Tibial nerve (tissue), 4 donors: ENCODE results near the gene MAGI2. TPM values are rescaled to one million over a fixed set of nuclear protein-coding genes. Genes with fewer than 3 reads are reported as not detected.

Source experiments
- DNase-seq, 2 donors: peaks; one replicate each; pipeline ENCODE4 v3.0.0-alpha.2; 2019; ENCODE audit warnings: low spot score in 2 of 2
- H3K27ac ChIP-seq, 4 donors: fragments of 200-600 bp; sonication (generic) in 3 of 4; one replicate each; pipeline ENCODE4 v1.5.1; 2017 to 2019; ENCODE audit warnings: mild to moderate bottlenecking in 1 of 4
- H3K27me3 ChIP-seq, 2 donors: fragments of 200-600 bp; sonication (generic) in 1 of 2; one replicate each; pipeline versions ENCODE4 v1.5.1 to v1.6.0; 2017 to 2019
- H3K36me3 ChIP-seq, 3 donors: fragments of 200-600 bp; sonication (generic); one replicate each; pipeline ENCODE4 v1.5.1; 2018 to 2019
- H3K4me1 ChIP-seq, 4 donors: fragments of 200-600 bp; sonication (generic) in 3 of 4; one replicate each; pipeline ENCODE4 v1.5.1; 2017 to 2019
- H3K4me3 ChIP-seq, 4 donors: fragments of 200-600 bp; sonication (generic) in 3 of 4; one replicate each; pipeline ENCODE4 v1.5.1; 2017 to 2019; ENCODE audit warnings: mild to moderate bottlenecking in 1 of 4, moderate library complexity in 1 of 4
- H3K9me3 ChIP-seq, 4 donors: fragments of 200-600 bp; sonication (generic) in 3 of 4; one replicate each; pipeline ENCODE4 v1.5.1; 2017 to 2019
- CTCF ChIP-seq, 5 experiments: fragments of 200-600 bp in 3 of 5; fragments of 450-650 bp in 2 of 5; sonication (generic) in 3 of 5; IDR thresholded peaks; one replicate each; pipeline ENCODE4 v1.5.1; 2016 to 2019; ENCODE audit warnings: antibody characterized with exemption in 5 of 5, mild to moderate bottlenecking in 3 of 5, moderate library complexity in 2 of 5
- EP300 ChIP-seq, 2 donors: sonication (generic); formaldehyde crosslinking; IDR thresholded peaks; one replicate each; pipeline ENCODE4 v1.6.1; 2017; ENCODE audit warnings: antibody characterized with exemption in 2 of 2, mild to moderate bottlenecking in 1 of 2
- POLR2A ChIP-seq, 2 donors: fragments of 450-650 bp; IDR thresholded peaks; one replicate each; pipeline ENCODE4 v1.6.1; 2017; ENCODE audit warnings: antibody characterized with exemption in 2 of 2, mild to moderate bottlenecking in 2 of 2, moderate library complexity in 2 of 2
- WGBS, 2 donors: methylation state at CpG; one replicate each; pipeline ENCODE4 v1.1.5; 2018; 5-methylcytosine and 5-hydroxymethylcytosine counted together
- total RNA-seq, 4 donors: library from RNA; depleted of rRNA; stranded (reverse); fragments of >200 nt; gene quantifications; one replicate each; pipeline ENCODE4 v1.1.0, GENCODE V29; 2016

Gene MAGI2
- total RNA-seq, 4 donors from 2014 or later: 33.6 to 58.2 (median 55.6) TPM

GRCh38 chr7:78212476-78213060 is 1240.9 kb downstream of the MAGI2 start:
- no peak for TF ChIP-seq CTCF (IDR thresholded peaks at IDR 0.05)
- TF ChIP-seq EP300 (IDR thresholded peaks at IDR 0.05): no peak
- TF ChIP-seq POLR2A (IDR thresholded peaks at IDR 0.05): no peak
- no peak for DNase-seq
- Histone ChIP-seq H3K27ac (no peak overlapping the region), H3K4me1 (no peaks in the 10 kb centered on the region), H3K9me3 (peaks cover 0 to 4% (median 0%) of the 10 kb centered on the region in 4 donors), H3K36me3 (no peaks in the 10 kb centered on the region), H3K27me3 (no peaks in the 10 kb centered on the region), H3K4me3 (no peak overlapping the region)
- WGBS, 2 donors: 79 to 83% methylated on average over 3 of the region's 3 CpGs

- no peaks in the 10 kb centered on the region for H3K4me1 ChIP-seq
- TF ChIP-seq EP300 (IDR thresholded peaks at IDR 0.05): no peak
- TF ChIP-seq CTCF (IDR thresholded peaks at IDR 0.05): no peak
- no peak for TF ChIP-seq POLR2A (IDR thresholded peaks at IDR 0.05)
- no peaks in the 10 kb centered on the region for H3K36me3 ChIP-seq
- H3K9me3 ChIP-seq: peaks cover 0 to 4% (median 0%) of the 10 kb centered on the region in 4 donors
- no peak overlapping the region for H3K27ac ChIP-seq
- no peaks in the 10 kb centered on the region for H3K27me3 ChIP-seq
- DNase-seq: no peak
- no peak overlapping the region for H3K4me3 ChIP-seq
These were observed 1246.2 kb downstream of the MAGI2 start for GRCh38 chr7:78207269-78207668.

GRCh38 chr7:78206769-78207168 is 1246.7 kb downstream of the MAGI2 start:
- Histone ChIP-seq H3K4me3 (no peak overlapping the region), H3K27me3 (no peaks in the 10 kb centered on the region), H3K36me3 (no peaks in the 10 kb centered on the region), H3K27ac (no peak overlapping the region), H3K9me3 (peaks cover 0 to 4% (median 0%) of the 10 kb centered on the region in 4 donors), H3K4me1 (no peaks in the 10 kb centered on the region)
- no peak for TF ChIP-seq POLR2A (IDR thresholded peaks at IDR 0.05)
- TF ChIP-seq CTCF (IDR thresholded peaks at IDR 0.05): no peak
- no peak for TF ChIP-seq EP300 (IDR thresholded peaks at IDR 0.05)
- 37 to 54% methylated on average over 2 of the region's 2 CpGs for WGBS, 2 donors
- no peak for DNase-seq

- Histone ChIP-seq H3K27me3 (no peaks in the 10 kb centered on the region), H3K4me3 (no peak overlapping the region), H3K36me3 (no peaks in the 10 kb centered on the region), H3K4me1 (no peaks in the 10 kb centered on the region), H3K27ac (no peak overlapping the region), H3K9me3 (no peaks in the 10 kb centered on the region)
- no peak for DNase-seq
- no peak for TF ChIP-seq EP300 (IDR thresholded peaks at IDR 0.05)
- no peak for TF ChIP-seq POLR2A (IDR thresholded peaks at IDR 0.05)
- no peak for TF ChIP-seq CTCF (IDR thresholded peaks at IDR 0.05)
- 83 to 87% methylated on average over 7 of the region's 7 CpGs for WGBS, 2 donors
These were observed 1250.3 kb downstream of the MAGI2 start for GRCh38 chr7:78203042-78203720.

- Histone ChIP-seq H3K27ac (no peak overlapping the region), H3K27me3 (no peaks in the 10 kb centered on the region), H3K4me3 (no peak overlapping the region), H3K9me3 (no peaks in the 10 kb centered on the region), H3K4me1 (no peaks in the 10 kb centered on the region), H3K36me3 (peaks cover 0 to 6% (median 0%) of the 10 kb centered on the region in 3 donors)
- 92 to 99% methylated on average over 3 of the region's 3 CpGs for WGBS, 2 donors
- DNase-seq: no peak
- TF ChIP-seq POLR2A (IDR thresholded peaks at IDR 0.05) (no peak), EP300 (IDR thresholded peaks at IDR 0.05) (no peak), CTCF (IDR thresholded peaks at IDR 0.05) (no peak)
These were observed 1254.7 kb downstream of the MAGI2 start for GRCh38 chr7:78198756-78199155.
